ENCODE results near the gene H6PD.

- TF ChIP-seq POLR2A (IDR thresholded peaks at IDR 0.05; ENCODE audit: low read depth, low read length) (no peak), POLR2AphosphoS5 (IDR thresholded peaks at IDR 0.05; ENCODE audit: low read depth, low read length) (no peak), TAF1 (IDR thresholded peaks at IDR 0.05; ENCODE audit: low read depth, low read length) (no peak), SPI1 (IDR thresholded peaks at IDR 0.05; ENCODE audit: low read depth, low read length) (no peak), PAX5 (IDR thresholded peaks at IDR 0.05; ENCODE audit: insufficient read depth, low read length, severe bottlenecking) (no peak), POU2F2 (IDR thresholded peaks at IDR 0.05; ENCODE audit: low read depth, low read length) (no peak)
Measured at GRCh38 chr1:9313576-9313975, 79.0 kb downstream of the H6PD start.

Data from GM12891 (cell line).